NT2/D1 (cell line): ENCODE measurements around the gene CIAO3.

Source experiments
- YY1 ChIP-seq: IDR thresholded peaks from 2 replicates; pipeline ENCODE4 v1.6.1; 2011; ENCODE audit not compliant: insufficient read length, insufficient read depth
- ZNF274 ChIP-seq: IDR thresholded peaks from 2 replicates; pipeline ENCODE4 v1.6.1; 2011; ENCODE audit warnings: mild to moderate bottlenecking, low read depth, low read length

DNA sequence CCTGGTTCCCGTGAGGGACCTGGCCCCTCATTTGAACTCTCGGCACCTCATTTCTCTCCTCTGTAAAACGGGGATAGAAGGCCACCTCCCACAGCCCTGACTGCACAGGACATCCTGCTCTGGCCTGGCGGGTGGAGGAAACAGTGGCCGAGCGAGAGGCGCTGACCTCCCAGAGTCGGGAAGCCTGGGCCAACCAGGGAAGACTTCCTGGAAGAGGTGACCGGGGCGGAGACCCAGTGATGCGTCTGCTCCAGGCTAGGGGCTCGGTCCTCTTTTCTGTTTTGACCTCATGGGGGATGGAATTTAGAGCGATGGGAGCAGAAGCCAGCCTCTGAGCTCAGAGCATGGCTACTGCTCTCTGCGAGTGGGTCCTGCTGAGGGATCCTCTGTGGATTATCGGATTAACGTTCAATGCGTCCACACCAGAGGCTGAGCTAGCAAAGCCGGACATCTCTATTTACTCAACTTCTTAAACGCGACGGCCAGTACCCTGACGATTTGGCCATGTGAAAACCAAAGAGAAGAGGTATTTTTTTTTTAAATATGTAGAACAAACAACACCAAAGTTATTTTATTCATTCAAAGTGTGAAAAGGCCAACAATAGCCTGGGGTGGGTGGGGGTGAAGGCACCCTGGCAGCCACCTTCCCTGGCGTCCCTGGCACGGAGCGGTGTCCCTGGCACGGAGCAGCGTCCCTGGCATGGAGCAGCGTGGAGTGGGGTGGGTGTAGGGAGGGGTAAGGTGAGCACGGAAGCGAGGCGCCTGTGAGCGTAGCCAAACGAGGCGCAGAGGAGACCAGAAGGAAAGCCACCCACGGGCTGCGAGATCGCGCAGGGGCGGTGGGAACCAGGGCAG, 10.6 kb upstream of the CIAO3 start:
- TF ChIP-seq ZNF274 = no peak
- TF ChIP-seq YY1 = no peak
